Measurements from ENCODE around the gene BCKDHB.

GRCh38 chr6:80126657-80127345, 20.3 kb downstream of the BCKDHB start:
- TF ChIP-seq CTCF (IDR thresholded peaks at IDR 0.05; ENCODE audit: insufficient read depth, low read length) = no peak
- TF ChIP-seq GABPA (IDR thresholded peaks at IDR 0.05; ENCODE audit: low read depth) = no peak
- no peak for TF ChIP-seq POLR2AphosphoS5 (IDR thresholded peaks at IDR 0.05; ENCODE audit: low read depth)
- TF ChIP-seq REST (IDR thresholded peaks at IDR 0.05; ENCODE audit: insufficient replicate concordance, low read depth) = no peak
- TF ChIP-seq SPI1 (IDR thresholded peaks at IDR 0.05; ENCODE audit: borderline replicate concordance, low read depth) = no peak

Data from HL-60 (cell line).